GM19035 (cell line): ENCODE results near the gene SLC34A1.
A peak's percentile ranks its signal among the peaks of the same experiment; 100 is the strongest.
"Not testable (repeated sequence)": the region's sequence is repeated elsewhere in the genome, so short reads cannot be mapped to it uniquely, and the experiment has no call there.

Experiments
- ATAC-seq: cut with Tn5 transposase; IDR thresholded peaks from one replicate; pipeline ENCODE4 v1.9.1; 2021; ENCODE audit not compliant: unreplicated experiment

Gene SLC34A1

GRCh38 chr5:177384134-177384533 lies at the start of gene SLC34A1:
SLC34A1 (plus strand) TSS chr5:177384434; CDS start chr5:177385742, 1,308 bp downstream.
- ATAC-seq = no peak

GRCh38 chr5:177334781-177335700 lies 49.2 kb upstream of the SLC34A1 start:
- ATAC-seq = no peak

- no peak for ATAC-seq
Observed at GRCh38 chr5:177335701-177336065, 48.6 kb upstream of the SLC34A1 start.

- no peak for ATAC-seq
Observed at GRCh38 chr5:177336112-177336511, 48.1 kb upstream of the SLC34A1 start.

- ATAC-seq = no peak
Observed at GRCh38 chr5:177336603-177337494, 47.4 kb upstream of the SLC34A1 start.

- no peak for ATAC-seq
Observed at GRCh38 chr5:177338251-177339106, 45.8 kb upstream of the SLC34A1 start.

- no peak for ATAC-seq
Observed at GRCh38 chr5:177339107-177339638, 45.1 kb upstream of the SLC34A1 start.

- ATAC-seq = not testable (repeated sequence)
Observed at GRCh38 chr5:177343000-177343399, 41.2 kb upstream of the SLC34A1 start.

- ATAC-seq = no peak
Observed at GRCh38 chr5:177343777-177344176, 40.5 kb upstream of the SLC34A1 start.

GRCh38 chr5:177344891-177345290 lies 39.3 kb upstream of the SLC34A1 start:
- no peak for ATAC-seq

- no peak for ATAC-seq
Observed at GRCh38 chr5:177346820-177347219, 37.4 kb upstream of the SLC34A1 start.

GRCh38 chr5:177347699-177348098 lies 36.5 kb upstream of the SLC34A1 start:
- ATAC-seq = no peak

- ATAC-seq = no peak
Observed at GRCh38 chr5:177349362-177349647, 34.9 kb upstream of the SLC34A1 start.

- no peak for ATAC-seq
Observed at GRCh38 chr5:177349762-177350161, 34.5 kb upstream of the SLC34A1 start.

- no peak for ATAC-seq
Observed at GRCh38 chr5:177350776-177351391, 33.4 kb upstream of the SLC34A1 start.

GRCh38 chr5:177351392-177352329 lies 32.6 kb upstream of the SLC34A1 start, which contains the start of gene LMAN2:
LMAN2 (minus strand) TSS chr5:177351668; CDS start chr5:177351647, 21 bp downstream.
- ATAC-seq = peak; percentile 94

- no peak for ATAC-seq
Observed at GRCh38 chr5:177353093-177353492, 31.1 kb upstream of the SLC34A1 start.

- ATAC-seq = no peak
Observed at GRCh38 chr5:177354256-177354655, 30.0 kb upstream of the SLC34A1 start.

- ATAC-seq = no peak
Observed at GRCh38 chr5:177354711-177355110, 29.5 kb upstream of the SLC34A1 start.
